AG04450 (cell line): Measurements from ENCODE around the gene USP34. TPM values are rescaled to one million over a fixed set of nuclear protein-coding genes. Genes with fewer than 3 reads are reported as not detected.

ENCODE experiments used
- CTCF ChIA-PET: fragments of 300-600, 350-600 bp; formaldehyde crosslinking; extraction: SDS; loops from one replicate; lab custom pipeline; 2022; ENCODE audit warnings: antibody characterized with exemption, inconsistent platforms; lab: Charles Lee
- POLR2A ChIA-PET: fragments of 350-600 bp; formaldehyde crosslinking; extraction: SDS; loops from one replicate; lab custom pipeline; 2021; ENCODE audit warnings: antibody characterized with exemption, inconsistent platforms; lab: Yijun Ruan, JAX
- DNase-seq: peaks from one replicate; pipeline ENCODE4 v3.0.0-alpha.2; 2011; ENCODE audit warnings: low read depth, low spot score
- H3K27ac ChIP-seq: one replicate; pipeline ENCODE4 v1.5.1; 2012; ENCODE audit warnings: low read depth, low read length, control low read depth
- H3K27me3 ChIP-seq: one replicate; pipeline ENCODE4 v1.6.0; 2012; ENCODE audit warnings: low read length; ENCODE audit not compliant: control insufficient read depth, insufficient read depth
- H3K4me3 ChIP-seq: 2 replicates; pipeline ENCODE4 v1.5.1; 2011; ENCODE audit warnings: mild to moderate bottlenecking, low read depth, low read length, control low read depth
- H3K9me3 ChIP-seq: 2 replicates; pipeline ENCODE4 v1.5.1; 2012; ENCODE audit warnings: low read length; ENCODE audit not compliant: control insufficient read depth, insufficient read depth
- polyA plus RNA-seq: library from polyadenylated mRNA; depleted of rRNA; stranded (reverse); fragments of >200 nt; gene quantifications from 2 replicates; pipeline ENCODE4 v1.2.3, GENCODE V29; 2011
- TF ChIP-seq, protein P1 (sequence below): IDR thresholded peaks from 2 replicates; pipeline ENCODE4 v1.5.1; 2011; ENCODE audit warnings: low read depth, low read length, control low read depth, inconsistent platforms

USP34 gene
- polyA plus RNA-seq, 1 experiment: 92.3 TPM

DNA sequence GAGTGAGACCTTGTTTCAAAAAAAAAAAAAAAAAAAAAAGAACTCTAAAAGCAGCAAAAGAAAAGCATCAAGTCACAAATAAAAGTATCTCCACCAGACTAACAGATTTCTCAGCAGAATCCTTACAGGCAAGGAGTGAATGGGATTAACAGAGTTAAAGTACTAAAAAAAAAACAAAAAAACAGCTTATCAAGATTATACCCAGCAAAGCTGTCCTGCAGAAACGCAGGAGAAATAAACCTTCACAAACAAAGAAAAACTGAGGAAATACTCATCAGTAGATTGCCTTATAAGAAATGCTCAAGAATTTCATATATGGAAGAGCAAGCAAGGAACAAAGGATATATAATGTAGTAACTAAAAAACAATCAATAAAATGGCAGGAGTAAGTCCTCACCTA is 35.6 kb downstream of the USP34 start:
- DNase-seq: no peak
- peaks cover 12% of the 10 kb centered on the region for H3K9me3 ChIP-seq
- ChIA-PET CTCF (interaction anchor here (0.5 kb wide), 1 partner anchor 334 kb away, joined by 3 read pairs; no protein-coding TSS in a partner anchor), POLR2A (no interaction called here)
- no peaks in the 10 kb centered on the region for H3K27me3 ChIP-seq
- TF ChIP-seq, protein P1, sequence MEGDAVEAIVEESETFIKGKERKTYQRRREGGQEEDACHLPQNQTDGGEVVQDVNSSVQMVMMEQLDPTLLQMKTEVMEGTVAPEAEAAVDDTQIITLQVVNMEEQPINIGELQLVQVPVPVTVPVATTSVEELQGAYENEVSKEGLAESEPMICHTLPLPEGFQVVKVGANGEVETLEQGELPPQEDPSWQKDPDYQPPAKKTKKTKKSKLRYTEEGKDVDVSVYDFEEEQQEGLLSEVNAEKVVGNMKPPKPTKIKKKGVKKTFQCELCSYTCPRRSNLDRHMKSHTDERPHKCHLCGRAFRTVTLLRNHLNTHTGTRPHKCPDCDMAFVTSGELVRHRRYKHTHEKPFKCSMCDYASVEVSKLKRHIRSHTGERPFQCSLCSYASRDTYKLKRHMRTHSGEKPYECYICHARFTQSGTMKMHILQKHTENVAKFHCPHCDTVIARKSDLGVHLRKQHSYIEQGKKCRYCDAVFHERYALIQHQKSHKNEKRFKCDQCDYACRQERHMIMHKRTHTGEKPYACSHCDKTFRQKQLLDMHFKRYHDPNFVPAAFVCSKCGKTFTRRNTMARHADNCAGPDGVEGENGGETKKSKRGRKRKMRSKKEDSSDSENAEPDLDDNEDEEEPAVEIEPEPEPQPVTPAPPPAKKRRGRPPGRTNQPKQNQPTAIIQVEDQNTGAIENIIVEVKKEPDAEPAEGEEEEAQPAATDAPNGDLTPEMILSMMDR: no peak
- H3K27ac ChIP-seq: no peak overlapping the region
- no peak overlapping the region for H3K4me3 ChIP-seq

DNA sequence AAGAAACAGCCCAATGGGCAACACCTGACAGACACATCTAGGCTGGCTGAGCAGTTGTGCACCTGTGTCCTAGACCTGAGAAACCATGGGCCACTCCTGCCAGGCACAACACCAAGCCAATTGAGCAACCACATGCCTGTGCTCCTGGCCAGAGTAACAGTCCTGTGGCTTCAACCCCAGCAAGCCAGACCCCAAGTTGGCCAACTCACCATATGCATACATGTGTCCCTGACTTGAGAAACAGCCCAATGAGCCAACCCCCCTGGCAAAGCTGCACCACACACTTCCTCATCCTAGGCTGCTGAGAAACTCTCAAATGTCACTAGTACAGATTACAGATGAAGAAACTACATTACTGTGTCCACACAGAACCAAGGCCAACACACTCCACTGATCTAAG is 36.6 kb downstream of the USP34 start:
- H3K9me3 ChIP-seq: peaks cover 10% of the 10 kb centered on the region
- POLR2A ChIA-PET: no interaction called here
- no peak overlapping the region for H3K27ac ChIP-seq
- CTCF ChIA-PET: interaction anchor here (0.6 kb wide), 1 partner anchor 1117 kb away, joined by 9 read pairs; no protein-coding TSS in a partner anchor
- no peak overlapping the region for H3K4me3 ChIP-seq
- TF ChIP-seq, protein P1: no peak
- no peak for DNase-seq
- H3K27me3 ChIP-seq: no peaks in the 10 kb centered on the region

DNA sequence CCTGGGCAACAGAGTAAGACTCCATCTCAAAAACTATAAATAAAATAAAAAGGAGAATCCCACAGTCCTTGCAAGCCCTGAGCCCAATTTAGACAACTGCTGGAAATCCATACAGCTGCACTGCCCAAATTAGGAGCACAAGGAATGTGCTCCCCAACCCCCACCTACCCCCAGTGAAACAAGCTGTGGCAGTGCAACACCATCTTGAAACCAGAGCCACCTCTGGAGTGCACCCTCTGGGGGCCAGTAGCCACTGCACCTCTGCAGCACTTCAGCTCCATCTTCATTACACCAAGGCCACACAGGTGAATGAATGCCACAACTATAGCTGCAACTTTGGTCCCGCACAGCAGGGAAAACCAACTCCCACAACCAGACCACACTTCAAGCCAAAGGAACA is 37.3 kb downstream of the USP34 start:
- POLR2A ChIA-PET: no interaction called here
- TF ChIP-seq, protein P1: no peak
- Histone ChIP-seq H3K27me3 (no peaks in the 10 kb centered on the region), H3K9me3 (peaks cover 8% of the 10 kb centered on the region), H3K4me3 (no peak overlapping the region), H3K27ac (no peak overlapping the region)
- CTCF ChIA-PET: interaction anchor here (0.6 kb wide), 1 partner anchor 1117 kb away, joined by 9 read pairs; no protein-coding TSS in a partner anchor
- DNase-seq: no peak

DNA sequence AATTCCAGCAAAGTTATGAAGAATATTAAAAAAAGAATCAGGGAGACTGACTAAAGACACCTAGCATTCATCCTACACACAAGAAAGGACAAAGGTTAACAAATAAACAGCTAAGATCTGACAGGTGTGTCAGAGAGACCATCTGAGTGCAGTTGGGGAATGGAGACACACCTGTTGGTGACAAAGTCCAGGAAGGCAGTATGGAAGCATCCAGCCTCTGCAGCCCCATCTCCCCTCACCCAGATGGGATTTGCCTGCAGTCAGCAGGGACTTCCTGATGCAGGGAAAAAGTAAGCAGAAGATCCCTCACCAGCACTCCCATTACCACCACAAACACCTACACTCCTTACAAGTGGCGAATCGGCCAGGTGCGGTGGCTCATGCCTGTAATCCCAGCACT is 37.9 kb downstream of the USP34 start:
- ChIA-PET POLR2A (no interaction called here), CTCF (no interaction called here)

DNA sequence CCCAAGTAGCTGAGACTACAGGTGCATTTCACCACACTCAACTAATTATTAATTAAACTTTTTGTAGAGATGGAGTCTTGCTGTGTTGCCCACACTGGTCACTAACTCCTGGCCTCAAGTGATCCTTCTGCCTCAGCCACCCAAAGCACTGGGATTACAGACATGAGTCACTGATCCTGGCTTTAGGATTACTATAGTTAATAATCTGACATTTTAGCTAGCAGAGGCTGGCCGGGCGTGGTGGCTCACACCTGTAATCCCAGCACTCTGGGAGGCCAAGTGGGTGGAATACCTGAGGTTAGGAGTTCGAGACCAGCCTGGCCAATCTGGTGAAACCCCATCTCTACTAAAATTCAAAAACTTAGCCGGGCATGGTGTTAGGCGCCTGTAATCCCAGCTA is 39.5 kb downstream of the USP34 start:
- Histone ChIP-seq H3K27me3 (no peaks in the 10 kb centered on the region), H3K9me3 (peaks cover 6% of the 10 kb centered on the region; the same call in 1 of the 2 replicates), H3K27ac (no peak overlapping the region), H3K4me3 (no peak overlapping the region)
- ChIA-PET POLR2A (no interaction called here), CTCF (no interaction called here)
- DNase-seq: no peak
- TF ChIP-seq, protein P1: no peak

More for the DNA sequence above, 37.9 kb downstream of the USP34 start:
- H3K4me3 ChIP-seq: no peak overlapping the region
- TF ChIP-seq, protein P1: no peak
- H3K27me3 ChIP-seq: no peaks in the 10 kb centered on the region
- H3K27ac ChIP-seq: no peak overlapping the region
- H3K9me3 ChIP-seq: peaks cover 8% of the 10 kb centered on the region
- no peak for DNase-seq
